KG1 (cell line): ENCODE measurements around the gene DHRS7C.

Source experiments
- DNase-seq: peaks from one replicate; lab custom pipeline; 2025; lab: John Stamatoyannopoulos, UW

DHRS7C gene

GRCh38 chr17:9766970-9767369 is 24.4 kb downstream of the DHRS7C start:
- no peak for DNase-seq

- no peak for DNase-seq
Measured at GRCh38 chr17:9765322-9765721, 26.1 kb downstream of the DHRS7C start.

- DNase-seq: no peak
Measured at GRCh38 chr17:9763643-9764042, 27.7 kb downstream of the DHRS7C start.

GRCh38 chr17:9760266-9760665 is 31.1 kb downstream of the DHRS7C start:
- no peak for DNase-seq

GRCh38 chr17:9755083-9755482 is 36.3 kb downstream of the DHRS7C start:
- DNase-seq: no peak

GRCh38 chr17:9750524-9750923 is 40.9 kb downstream of the DHRS7C start:
- DNase-seq: no peak

GRCh38 chr17:9729735-9730420 is 61.5 kb downstream of the DHRS7C start:
- no peak for DNase-seq

GRCh38 chr17:9729034-9729650 is 62.2 kb downstream of the DHRS7C start:
- DNase-seq: no peak

- DNase-seq: no peak
Measured at GRCh38 chr17:9728564-9728963, 62.8 kb downstream of the DHRS7C start.

GRCh38 chr17:9728005-9728404 is 63.4 kb downstream of the DHRS7C start:
- no peak for DNase-seq

GRCh38 chr17:9726291-9726690 is 65.1 kb downstream of the DHRS7C start:
- DNase-seq: no peak

GRCh38 chr17:9725575-9725974 is 65.8 kb downstream of the DHRS7C start:
- no peak for DNase-seq
